Cardiac septum (tissue), 1 donor: ENCODE measurements around the gene STK4. TPM values are rescaled to one million over a fixed set of nuclear protein-coding genes. Genes with fewer than 3 reads are reported as not detected.

ENCODE experiments used
- DNase-seq: peaks from one replicate; pipeline ENCODE4 v3.0.0-alpha.2; 2020; ENCODE audit warnings: low spot score
- intact Hi-C: fragments of 100-400 bp; cut with DNase I; formaldehyde crosslinking; loops from one replicate; pipeline ENCODE4 v1.14.0; 2022
- total RNA-seq: library from RNA; stranded (reverse); fragmentation: NEBNext Ultra II Directional; extraction: Animal tissue kit (Norgen Biotek cat#: 25700); gene quantifications from one replicate; pipeline ENCODE4 v1.2.1, GENCODE V29; 2021
- donor health status: DM: no; HTN: no; CAD: no.

The STK4 gene
- total RNA-seq, 1 donor from 2014 or later, result 11.3 TPM

DNA sequence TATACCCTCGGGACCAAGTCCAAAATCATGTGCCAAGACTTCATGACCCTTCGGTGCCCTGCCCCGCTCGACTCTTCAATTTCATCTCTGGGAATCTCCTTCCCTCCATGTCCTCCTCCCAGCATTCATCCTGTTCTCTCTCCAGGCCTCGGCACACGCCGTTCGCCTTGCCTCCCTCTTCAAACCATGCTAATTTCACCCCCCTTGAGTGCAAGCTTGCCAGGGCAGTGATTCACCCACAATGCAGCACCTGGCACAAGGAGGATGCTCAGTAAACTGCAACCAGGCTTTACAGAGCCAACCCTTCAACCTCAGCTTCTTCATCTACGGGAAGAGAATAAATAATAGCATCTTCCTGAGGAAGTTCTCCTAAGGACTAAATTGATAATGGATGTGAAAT lies 130.5 kb downstream of the STK4 start:
- intact Hi-C loops, result loop anchor here (5.0 kb wide), 2 partner anchors 49 to 84 kb away; no protein-coding TSS in a partner anchor
- DNase-seq, result no peak

- intact Hi-C loops, result loop anchor here (5.0 kb wide), 2 partner anchors 50 to 85 kb away; no protein-coding TSS in a partner anchor
- no peak for DNase-seq
Measured at GRCh38 chr20:45097485-45098102, 131.3 kb downstream of the STK4 start.

GRCh38 chr20:45098103-45098773 lies 131.9 kb downstream of the STK4 start:
- DNase-seq, result no peak
- intact Hi-C loops, result loop anchor here (5.0 kb wide), 2 partner anchors 51 to 86 kb away; no protein-coding TSS in a partner anchor

DNA sequence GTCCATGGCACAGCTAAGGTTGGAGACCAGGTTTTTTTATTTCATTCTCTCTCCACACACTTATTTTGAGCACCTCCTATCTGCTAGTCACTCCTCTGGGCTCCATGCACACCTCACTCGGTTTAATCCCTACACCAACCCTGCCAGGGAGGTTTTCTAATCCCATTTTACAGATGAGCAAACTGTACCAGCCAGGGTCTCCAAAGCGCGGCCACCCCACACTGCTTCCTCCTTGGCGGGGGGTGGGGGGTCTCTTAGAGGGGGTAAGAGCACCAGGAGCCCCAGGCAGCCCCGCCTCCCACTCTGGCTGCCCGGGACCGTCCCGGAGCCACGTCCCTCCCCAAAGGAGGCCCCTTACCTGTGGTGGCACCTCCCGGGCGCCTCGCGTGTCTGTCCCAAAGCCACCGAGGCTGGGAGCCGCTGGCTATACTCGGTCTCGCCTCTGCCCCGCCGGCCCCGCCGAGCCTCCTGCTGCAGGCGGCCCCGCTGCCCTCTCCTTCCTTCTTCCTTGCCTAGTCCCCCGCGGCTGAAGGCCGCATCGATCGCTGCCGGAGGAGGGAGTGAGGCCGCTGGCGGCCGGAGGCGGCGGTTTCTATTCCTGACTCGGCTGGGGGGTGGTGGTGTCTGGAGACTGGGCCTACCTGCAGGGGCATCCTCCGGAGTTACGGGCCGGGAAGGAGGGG lies 134.4 kb downstream of the STK4 start, which contains the start of gene KCNS1:
KCNS1 (minus strand) TSS at position 565 of the 683 bp plus-strand sequence. CDS start 1,891 bp downstream, outside the sequence.
- DNase-seq, result no peak
- intact Hi-C loops, result no loop called here

GRCh38 chr20:45101333-45101850 lies 135.1 kb downstream of the STK4 start:
- intact Hi-C loops, result no loop called here

DNA sequence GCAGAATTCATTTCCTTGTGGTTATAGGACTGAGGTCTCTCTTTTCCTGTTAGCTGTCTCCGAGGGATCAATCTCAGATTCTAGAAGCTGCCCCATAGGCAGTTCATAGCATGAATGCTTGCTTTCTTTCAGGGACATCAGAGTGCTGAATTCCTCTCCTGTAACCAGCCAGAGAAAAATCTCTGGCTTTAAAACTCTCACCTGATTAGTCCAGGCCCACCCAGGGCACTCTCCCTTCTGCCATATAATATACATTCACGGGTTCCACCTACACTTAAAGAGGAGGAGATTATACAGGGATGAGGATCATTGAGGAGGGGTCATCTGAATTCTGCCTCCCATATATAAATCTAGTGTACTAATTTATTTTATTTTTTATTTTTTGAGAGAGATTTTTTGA lies 136.8 kb downstream of the STK4 start:
- intact Hi-C loops, result no loop called here
- no peak for DNase-seq

More at GRCh38 chr20:45101333-45101850, 135.1 kb downstream of the STK4 start:
- no peak for DNase-seq

GRCh38 chr20:45104786-45105185 lies 138.5 kb downstream of the STK4 start:
- intact Hi-C loops, result no loop called here
- DNase-seq, result no peak

DNA sequence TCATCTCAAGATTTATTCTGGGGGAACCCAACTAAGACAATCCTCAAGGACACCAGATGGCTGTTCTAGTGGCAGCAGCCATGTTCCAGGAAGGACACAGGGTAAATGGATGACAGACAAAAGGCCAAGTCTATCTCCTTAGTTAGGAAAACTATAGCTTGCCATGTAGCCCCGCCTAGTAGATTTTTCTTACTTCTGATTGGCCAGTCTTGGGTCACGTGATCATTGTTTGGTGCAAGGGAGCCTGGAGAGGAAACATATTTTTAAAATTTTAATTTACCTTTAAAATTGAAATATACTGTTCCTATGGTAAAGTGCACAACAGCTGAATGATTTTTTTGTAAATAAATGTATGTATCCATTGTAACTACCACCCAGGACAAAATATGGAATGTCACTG lies 139.0 kb downstream of the STK4 start:
- no peak for DNase-seq
- intact Hi-C loops, result no loop called here

DNA sequence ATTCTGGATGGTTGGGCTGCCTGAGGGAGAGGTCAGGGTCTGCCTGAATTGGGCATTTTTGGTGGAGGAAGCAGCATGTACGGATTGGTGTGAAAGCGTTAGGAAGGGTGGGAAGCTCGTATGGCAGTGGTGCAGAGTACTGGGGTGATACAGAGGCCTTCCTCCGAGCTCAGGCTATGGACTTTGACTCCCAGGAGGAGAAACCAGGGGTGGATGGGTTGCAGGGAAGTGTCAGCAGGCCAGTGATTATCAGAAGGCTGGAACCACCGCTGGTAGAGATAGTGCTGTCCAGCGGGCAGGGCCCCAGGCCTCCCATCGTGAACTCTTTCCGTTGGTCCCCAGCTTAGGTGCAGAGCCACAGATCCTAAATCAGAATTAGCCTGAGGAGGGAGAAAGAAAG lies 143.3 kb downstream of the STK4 start:
- DNase-seq, result no peak
- intact Hi-C loops, result no loop called here

- intact Hi-C loops, result no loop called here
- DNase-seq, result no peak
Measured at GRCh38 chr20:45110301-45110700, 144.0 kb downstream of the STK4 start.

- intact Hi-C loops, result no loop called here
- no peak for DNase-seq
Measured at GRCh38 chr20:45111285-45111684, 145.0 kb downstream of the STK4 start.

DNA sequence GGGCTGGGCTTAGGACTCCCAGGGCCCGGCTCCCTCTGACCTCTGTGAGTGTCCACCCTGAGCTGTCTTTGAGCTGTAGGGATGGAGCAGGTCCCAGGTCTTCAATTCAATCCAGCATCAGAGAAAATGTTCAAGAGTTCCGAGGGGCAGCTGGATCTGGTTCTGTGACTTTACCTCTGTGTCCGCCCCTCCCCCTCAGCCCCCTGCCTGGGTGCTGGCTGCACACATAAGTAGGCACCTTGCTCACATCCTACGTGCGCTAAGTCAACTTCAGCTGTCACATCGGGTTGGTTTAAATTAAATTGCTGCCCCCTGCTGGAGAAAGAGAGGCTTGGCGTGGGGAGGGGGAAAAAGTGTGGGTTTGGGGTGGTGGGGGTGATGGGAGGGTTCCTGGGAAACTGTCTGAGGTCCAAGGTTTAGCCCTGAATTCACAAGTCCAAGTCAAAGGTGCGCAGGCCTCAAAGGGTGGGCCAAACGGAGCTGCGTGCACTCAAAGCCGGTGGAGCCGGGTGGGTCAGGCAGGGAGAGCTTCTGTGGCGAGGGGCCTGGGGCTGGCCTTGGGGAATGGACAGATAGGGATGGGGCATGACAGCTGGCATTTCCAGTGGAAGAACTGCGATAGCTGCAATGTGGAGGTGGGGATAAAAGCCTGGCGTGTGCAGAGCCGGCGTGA lies 145.6 kb downstream of the STK4 start:
- no peak for DNase-seq
- intact Hi-C loops, result no loop called here

- intact Hi-C loops, result no loop called here
- DNase-seq, result no peak
Measured at GRCh38 chr20:45112754-45113153, 146.4 kb downstream of the STK4 start.

DNA sequence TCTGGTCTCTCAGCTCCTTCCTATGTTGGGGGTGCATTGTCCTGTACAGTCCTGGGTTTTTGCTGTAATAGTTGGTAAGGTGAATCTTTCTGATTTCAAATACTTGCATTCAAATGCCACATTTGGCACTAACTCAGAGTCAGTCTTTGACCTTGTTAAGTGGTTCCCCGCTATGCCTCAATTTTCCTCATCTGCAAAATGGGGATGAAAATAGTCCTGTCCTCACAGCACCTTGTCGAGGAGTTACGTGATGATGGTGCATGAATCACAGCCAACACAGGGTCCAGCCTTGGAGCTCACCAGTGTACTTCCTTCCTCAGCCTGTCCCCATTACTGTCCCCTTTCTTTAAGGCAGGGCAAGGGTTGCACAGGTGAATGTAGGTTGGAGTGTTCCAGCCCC lies 147.6 kb downstream of the STK4 start:
- intact Hi-C loops, result no loop called here
- DNase-seq, result no peak

DNA sequence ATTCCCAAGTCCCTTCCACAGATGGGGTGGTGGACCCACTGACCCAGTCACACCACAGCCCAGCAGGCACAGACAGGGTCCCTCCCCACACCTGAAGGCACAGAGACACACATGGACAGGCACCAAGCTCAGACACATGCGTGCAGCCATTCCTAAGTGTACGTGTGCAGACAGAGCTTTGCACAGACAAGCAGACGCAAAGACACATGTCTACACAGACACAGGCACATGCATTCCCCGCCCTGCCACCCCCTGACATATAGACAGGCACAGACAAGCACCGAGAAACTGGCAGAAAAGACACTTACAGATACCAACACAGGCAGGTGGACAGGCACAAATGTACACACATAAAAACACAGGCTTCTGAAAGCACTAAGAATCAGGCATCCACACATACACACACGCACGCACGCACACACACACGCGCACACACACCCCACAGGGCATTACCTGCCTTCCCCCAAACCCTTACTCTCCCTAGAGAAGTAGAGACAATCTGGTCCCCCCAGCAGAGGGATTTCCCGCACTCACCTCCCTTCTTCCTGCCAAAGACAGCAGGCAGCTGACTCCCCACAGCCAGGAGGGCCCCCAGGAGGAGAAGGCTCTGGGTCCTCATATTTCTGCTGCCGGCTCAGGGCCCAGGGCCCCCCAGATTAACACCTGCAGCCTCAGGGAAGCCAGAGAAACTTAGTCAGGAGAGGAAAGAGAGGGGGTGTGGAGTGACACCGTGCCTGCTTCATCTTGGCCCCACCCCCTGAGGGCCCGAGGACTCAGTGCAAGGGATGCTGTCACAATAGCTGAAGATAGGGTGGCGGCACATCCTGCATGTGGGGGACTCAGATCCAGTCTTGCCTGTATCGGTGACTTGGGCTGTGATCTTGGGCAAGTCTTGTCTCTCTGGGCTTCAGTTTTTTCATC lies 148.4 kb downstream of the STK4 start, which contains the start of gene WFDC5:
WFDC5 (minus strand) TSS at position 710 of the 921 bp plus-strand sequence; CDS start at position 619, 91 bp downstream.
- intact Hi-C loops, result no loop called here
- no peak for DNase-seq

GRCh38 chr20:45115386-45115774 lies 149.1 kb downstream of the STK4 start:
- DNase-seq, result no peak
- intact Hi-C loops, result no loop called here

DNA sequence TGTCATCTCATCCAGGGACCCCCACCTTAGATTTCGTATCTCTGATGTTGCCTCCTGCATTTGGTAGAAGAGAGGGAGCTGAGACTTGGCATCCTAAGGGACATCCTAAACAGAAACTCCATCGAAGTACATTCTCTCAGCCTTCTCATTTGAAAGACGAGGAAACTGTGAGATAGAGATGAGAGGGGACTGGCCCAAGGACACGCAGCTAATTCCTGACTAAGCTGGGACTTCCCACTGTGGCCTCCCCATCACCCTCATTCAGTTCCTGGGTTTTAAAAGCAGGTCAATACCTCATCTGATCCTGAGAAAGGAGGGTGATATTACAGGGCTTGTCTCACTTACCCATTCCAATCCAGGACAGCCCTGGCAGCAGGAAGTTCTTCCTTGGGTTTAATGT lies 149.5 kb downstream of the STK4 start:
- DNase-seq, result no peak
- intact Hi-C loops, result no loop called here

- intact Hi-C loops, result no loop called here
- no peak for DNase-seq
Measured at GRCh38 chr20:45117581-45117980, 151.3 kb downstream of the STK4 start.

- DNase-seq, result no peak
- intact Hi-C loops, result no loop called here
Measured at GRCh38 chr20:45118028-45118427, 151.7 kb downstream of the STK4 start.
